ENCODE measurements around the gene MBD3L2B. TPM values are rescaled to one million over a fixed set of nuclear protein-coding genes. Genes with fewer than 3 reads are reported as not detected.
"Not testable (repeated sequence)": the region's sequence is repeated elsewhere in the genome, so short reads cannot be mapped to it uniquely, and the experiment has no call there.

The MBD3L2B gene
- total and polyA plus RNA-seq, 8 donors, result not detected

DNA sequence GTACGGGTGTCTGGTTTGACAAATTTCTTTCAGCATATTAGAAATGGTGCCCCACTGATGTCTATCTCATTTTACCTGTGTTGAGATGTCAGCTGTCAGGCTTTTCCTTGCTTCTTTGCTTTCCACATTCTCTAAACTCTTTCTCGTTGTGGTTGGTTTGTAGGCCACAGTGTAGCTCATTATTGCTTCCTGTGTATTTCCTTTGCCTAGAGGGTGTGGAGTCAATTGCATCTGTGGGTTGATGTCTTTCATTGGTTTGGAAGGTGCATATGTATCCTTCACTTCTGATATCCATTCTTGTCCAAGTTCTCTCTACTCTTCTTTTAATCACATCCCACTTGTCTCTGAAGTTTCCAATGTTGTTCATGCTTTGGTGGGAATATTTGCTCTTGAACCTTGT, 20.3 kb upstream of the MBD3L2B start:
- no CpG with 5 or more reads among the region's 2 CpGs for WGBS, 2 donors
- H3K9me3 ChIP-seq; FAIRE-seq; H3K4me3 ChIP-seq; H3K4me1 ChIP-seq; H3K27me3 ChIP-seq; ATAC-seq; H3K27ac ChIP-seq; H3K36me3 ChIP-seq; DNase-seq; intact Hi-C loops (cut with DNase I): not testable (repeated sequence)

DNA sequence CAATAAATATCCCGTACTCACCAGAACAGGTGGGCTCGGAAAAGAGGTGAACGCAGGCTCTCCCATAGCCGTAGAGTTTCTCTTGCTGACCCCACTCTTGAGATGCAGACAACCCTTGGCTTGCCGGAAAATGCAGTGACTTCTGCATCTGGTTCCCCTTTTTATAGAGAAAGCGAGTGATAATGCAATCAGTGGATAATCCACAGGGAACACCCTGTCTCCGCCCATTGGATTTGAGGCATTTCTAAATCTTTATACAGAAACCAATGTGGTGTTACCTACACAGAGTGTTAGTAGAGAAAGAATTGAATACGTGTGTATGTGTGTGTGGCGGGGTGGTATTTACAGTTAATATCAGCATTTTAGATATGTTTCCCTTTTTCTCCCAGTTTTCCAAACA, 18.8 kb upstream of the MBD3L2B start, which contains the start of gene MBD3L4:
TSS of gene MBD3L4 (minus strand) at position 101 of the 400 bp plus-strand sequence. CDS start at position 66, 35 bp downstream.
- WGBS, 2 donors, result no CpG with 5 or more reads among the region's 9 CpGs
- H3K4me3 ChIP-seq; H3K27me3 ChIP-seq; intact Hi-C loops (cut with DNase I); FAIRE-seq; DNase-seq; H3K9me3 ChIP-seq; ATAC-seq; H3K36me3 ChIP-seq; H3K27ac ChIP-seq; H3K4me1 ChIP-seq: not testable (repeated sequence)

DNA sequence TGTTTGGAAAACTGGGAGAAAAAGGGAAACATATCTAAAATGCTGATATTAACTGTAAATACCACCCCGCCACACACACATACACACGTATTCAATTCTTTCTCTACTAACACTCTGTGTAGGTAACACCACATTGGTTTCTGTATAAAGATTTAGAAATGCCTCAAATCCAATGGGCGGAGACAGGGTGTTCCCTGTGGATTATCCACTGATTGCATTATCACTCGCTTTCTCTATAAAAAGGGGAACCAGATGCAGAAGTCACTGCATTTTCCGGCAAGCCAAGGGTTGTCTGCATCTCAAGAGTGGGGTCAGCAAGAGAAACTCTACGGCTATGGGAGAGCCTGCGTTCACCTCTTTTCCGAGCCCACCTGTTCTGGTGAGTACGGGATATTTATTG, 9.0 kb upstream of the MBD3L2B start, which contains the start of gene MBD3L5:
TSS of gene MBD3L5 (plus strand) at position 301 of the 400 bp plus-strand sequence. CDS start at position 335, 34 bp downstream.
- intact Hi-C loops (cut with DNase I); H3K27me3 ChIP-seq; DNase-seq; FAIRE-seq; ATAC-seq; H3K27ac ChIP-seq; H3K9me3 ChIP-seq; H3K36me3 ChIP-seq; H3K4me3 ChIP-seq; H3K4me1 ChIP-seq: not testable (repeated sequence)
- WGBS, 2 donors, result no CpG with 5 or more reads among the region's 9 CpGs

DNA sequence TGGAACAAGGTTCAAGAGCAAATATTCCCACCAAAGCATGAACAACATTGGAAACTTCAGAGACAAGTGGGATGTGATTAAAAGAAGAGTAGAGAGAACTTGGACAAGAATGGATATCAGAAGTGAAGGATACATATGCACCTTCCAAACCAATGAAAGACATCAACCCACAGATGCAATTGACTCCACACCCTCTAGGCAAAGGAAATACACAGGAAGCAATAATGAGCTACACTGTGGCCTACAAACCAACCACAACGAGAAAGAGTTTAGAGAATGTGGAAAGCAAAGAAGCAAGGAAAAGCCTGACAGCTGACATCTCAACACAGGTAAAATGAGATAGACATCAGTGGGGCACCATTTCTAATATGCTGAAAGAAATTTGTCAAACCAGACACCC, 7.6 kb upstream of the MBD3L2B start:
- H3K27me3 ChIP-seq; H3K4me3 ChIP-seq; H3K4me1 ChIP-seq; H3K36me3 ChIP-seq; FAIRE-seq; H3K27ac ChIP-seq; intact Hi-C loops (cut with DNase I); H3K9me3 ChIP-seq; DNase-seq; ATAC-seq: not testable (repeated sequence)
- WGBS, 2 donors, result no CpG with 5 or more reads among the region's 1 CpG

DNA sequence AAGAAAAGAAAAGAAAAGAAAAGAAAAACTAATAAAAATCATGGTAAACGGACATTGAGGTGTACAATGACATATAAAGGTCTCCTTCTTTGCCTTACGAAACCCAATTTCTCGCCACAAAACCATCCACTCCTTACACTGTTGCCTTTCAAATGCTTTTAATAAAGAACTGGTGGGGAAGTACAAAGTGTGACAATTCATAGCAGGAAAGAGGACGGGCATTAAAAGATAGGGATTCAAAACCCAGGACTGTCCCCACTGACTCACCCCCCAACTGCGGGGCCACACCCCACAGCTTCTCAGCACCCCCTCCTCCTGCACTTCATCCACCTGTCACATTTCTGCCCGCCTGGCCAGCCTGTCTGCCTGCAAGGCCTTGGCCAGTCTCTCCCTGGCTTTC, 2.4 kb downstream of the MBD3L2B start:
- no peak for DNase-seq
- H3K4me1 ChIP-seq, result no peaks in the 10 kb centered on the region
- no peak overlapping the region for H3K4me3 ChIP-seq
- H3K27me3 ChIP-seq, result no peaks in the 10 kb centered on the region
- WGBS, 2 donors, result 54 to 70% methylated on average over 6 of the region's 6 CpGs
- ATAC-seq, result no peak
- FAIRE-seq, result no peak
- no peak overlapping the region for H3K27ac ChIP-seq
- no peaks in the 10 kb centered on the region for H3K36me3 ChIP-seq
- no peaks in the 10 kb centered on the region for H3K9me3 ChIP-seq
- TF ChIP-seq, protein P1, sequence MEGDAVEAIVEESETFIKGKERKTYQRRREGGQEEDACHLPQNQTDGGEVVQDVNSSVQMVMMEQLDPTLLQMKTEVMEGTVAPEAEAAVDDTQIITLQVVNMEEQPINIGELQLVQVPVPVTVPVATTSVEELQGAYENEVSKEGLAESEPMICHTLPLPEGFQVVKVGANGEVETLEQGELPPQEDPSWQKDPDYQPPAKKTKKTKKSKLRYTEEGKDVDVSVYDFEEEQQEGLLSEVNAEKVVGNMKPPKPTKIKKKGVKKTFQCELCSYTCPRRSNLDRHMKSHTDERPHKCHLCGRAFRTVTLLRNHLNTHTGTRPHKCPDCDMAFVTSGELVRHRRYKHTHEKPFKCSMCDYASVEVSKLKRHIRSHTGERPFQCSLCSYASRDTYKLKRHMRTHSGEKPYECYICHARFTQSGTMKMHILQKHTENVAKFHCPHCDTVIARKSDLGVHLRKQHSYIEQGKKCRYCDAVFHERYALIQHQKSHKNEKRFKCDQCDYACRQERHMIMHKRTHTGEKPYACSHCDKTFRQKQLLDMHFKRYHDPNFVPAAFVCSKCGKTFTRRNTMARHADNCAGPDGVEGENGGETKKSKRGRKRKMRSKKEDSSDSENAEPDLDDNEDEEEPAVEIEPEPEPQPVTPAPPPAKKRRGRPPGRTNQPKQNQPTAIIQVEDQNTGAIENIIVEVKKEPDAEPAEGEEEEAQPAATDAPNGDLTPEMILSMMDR (IDR thresholded peaks at IDR 0.05), result no peak
- intact Hi-C loops (cut with DNase I), result no loop called here

DNA sequence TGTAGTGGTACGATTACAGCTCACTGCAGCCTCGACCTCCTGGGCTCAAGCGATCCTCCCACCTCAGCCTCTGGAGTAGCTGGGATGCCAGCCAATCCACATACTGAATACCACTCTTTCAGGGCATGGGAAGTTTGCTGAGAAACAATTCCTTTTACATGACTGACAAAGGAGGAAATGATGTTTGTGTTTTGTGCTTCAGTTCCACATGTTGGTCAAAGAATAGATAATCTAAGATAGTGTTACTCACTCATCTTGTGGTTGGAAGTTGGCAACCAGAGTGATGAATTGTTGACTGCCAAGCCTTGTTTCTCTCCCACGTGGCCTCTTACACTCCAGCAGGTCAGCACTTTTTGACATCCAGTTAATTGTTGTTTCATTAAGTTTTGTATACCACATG, 7.6 kb downstream of the MBD3L2B start:
- FAIRE-seq (no peak), DNase-seq (no peak), ATAC-seq (peak in 1 of 4 donors; percentile 50)
- intact Hi-C loops (cut with DNase I), result no loop called here
- Histone ChIP-seq H3K36me3 (no peaks in the 10 kb centered on the region), H3K27ac (no peak overlapping the region), H3K4me3 (no peak overlapping the region), H3K9me3 (no peaks in the 10 kb centered on the region), H3K27me3 (no peaks in the 10 kb centered on the region), H3K4me1 (no peaks in the 10 kb centered on the region)
- 52 to 55% methylated on average over 4 of the region's 4 CpGs for WGBS, 2 donors
- TF ChIP-seq, protein P1 (IDR thresholded peaks at IDR 0.05), result no peak

DNA sequence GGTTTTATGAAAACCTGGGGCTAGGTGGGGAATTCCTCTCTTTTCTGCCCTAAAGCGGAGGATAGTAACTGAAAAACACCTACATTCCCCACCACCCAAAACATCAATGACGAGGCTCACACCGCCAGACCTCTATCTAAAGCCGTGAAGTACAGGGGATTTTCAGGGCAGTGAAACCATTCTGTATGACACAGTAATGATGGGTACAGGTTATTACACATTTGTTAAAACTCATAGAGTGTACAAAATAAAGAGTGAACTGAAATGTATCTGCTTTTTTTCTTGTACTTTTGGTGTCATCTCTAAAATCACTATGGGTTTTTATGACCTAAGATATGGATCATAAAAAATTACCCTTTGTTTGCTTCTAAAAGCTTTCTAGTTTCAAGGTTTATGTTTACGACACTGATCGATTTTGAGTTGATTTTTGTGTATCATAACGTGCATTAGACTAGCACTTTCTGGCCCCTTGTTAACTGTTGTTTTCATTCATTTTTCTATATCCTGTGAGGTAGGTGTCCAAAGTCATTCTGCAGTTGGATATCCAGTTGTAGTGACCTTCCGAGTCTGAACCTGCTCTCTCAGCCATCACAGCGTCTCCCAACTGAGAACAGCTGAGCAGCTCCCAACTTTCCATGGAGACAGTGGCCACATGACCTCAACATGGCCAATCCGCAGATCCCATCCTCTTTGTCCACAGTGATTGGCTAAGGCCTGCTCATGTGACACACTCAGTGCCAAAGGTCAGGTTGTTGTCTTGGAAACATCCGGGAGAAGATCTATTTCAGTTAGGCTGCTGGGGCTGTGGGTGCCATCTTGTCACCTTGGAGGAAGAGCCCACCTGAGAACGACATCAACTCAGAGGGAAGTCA, 10.3 kb downstream of the MBD3L2B start:
- ATAC-seq (no peak), DNase-seq (no peak), FAIRE-seq (no peak)
- WGBS, 2 donors, result 62 to 81% methylated on average over 12 of the region's 12 CpGs
- Histone ChIP-seq H3K4me3 (no peak overlapping the region), H3K4me1 (no peaks in the 10 kb centered on the region), H3K9me3 (no peaks in the 10 kb centered on the region), H3K27ac (no peak overlapping the region), H3K36me3 (no peaks in the 10 kb centered on the region), H3K27me3 (no peaks in the 10 kb centered on the region)
- TF ChIP-seq, protein P1 (IDR thresholded peaks at IDR 0.05), result no peak
- intact Hi-C loops (cut with DNase I), result no loop called here

Measured in pancreas (tissue), 10 donors.